Measurements from ENCODE around the gene TUBA8. TPM values are rescaled to one million over a fixed set of nuclear protein-coding genes. Genes with fewer than 3 reads are reported as not detected.
"Not testable (repeated sequence)": the region's sequence is repeated elsewhere in the genome, so short reads cannot be mapped to it uniquely, and the experiment has no call there.

The TUBA8 gene
- total and polyA plus RNA-seq, 8 donors = 3.1 to 4.1 (median 3.5) TPM; not detected in 5

DNA sequence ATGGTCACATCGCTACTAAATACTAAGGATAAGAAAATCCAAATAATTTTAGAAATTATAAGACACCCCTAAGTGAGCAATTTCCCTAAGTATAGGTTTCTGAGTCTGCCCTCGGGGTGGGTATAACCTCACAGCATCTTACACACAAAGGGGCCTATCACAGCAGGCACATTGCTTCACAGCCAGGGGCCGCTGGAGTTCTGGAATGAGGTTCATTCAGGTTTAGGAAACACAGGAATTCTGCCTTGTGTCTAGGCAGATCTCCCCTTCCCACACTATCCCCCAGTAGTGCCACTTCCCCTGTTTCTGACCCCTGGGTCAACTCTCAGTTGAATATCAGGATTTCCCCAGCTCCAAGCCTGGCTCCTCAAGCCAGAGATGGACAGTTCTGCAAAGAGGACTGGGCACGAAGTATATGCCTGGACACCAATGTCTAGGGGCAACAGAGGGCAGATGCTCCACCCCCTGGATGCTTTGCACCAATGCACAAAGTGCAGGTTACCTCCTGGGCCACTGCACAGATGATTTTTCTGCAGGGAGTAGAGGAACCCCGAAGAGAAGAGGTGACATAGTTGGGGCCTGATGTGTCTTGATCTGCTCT lies 11.4 kb downstream of the TUBA8 start:
- H3K4me1 ChIP-seq = no peaks in the 10 kb centered on the region
- H3K9me3 ChIP-seq = no peaks in the 10 kb centered on the region
- intact Hi-C loops (cut with DNase I; ENCODE audit: low total_unique reads) = no loop called here
- no peaks in the 10 kb centered on the region for H3K27me3 ChIP-seq
- H3K4me3 ChIP-seq = no peak overlapping the region
- H3K36me3 ChIP-seq = peaks cover 0 to 23% (median 12%) of the 10 kb centered on the region in 4 donors
- TF ChIP-seq, protein P1, sequence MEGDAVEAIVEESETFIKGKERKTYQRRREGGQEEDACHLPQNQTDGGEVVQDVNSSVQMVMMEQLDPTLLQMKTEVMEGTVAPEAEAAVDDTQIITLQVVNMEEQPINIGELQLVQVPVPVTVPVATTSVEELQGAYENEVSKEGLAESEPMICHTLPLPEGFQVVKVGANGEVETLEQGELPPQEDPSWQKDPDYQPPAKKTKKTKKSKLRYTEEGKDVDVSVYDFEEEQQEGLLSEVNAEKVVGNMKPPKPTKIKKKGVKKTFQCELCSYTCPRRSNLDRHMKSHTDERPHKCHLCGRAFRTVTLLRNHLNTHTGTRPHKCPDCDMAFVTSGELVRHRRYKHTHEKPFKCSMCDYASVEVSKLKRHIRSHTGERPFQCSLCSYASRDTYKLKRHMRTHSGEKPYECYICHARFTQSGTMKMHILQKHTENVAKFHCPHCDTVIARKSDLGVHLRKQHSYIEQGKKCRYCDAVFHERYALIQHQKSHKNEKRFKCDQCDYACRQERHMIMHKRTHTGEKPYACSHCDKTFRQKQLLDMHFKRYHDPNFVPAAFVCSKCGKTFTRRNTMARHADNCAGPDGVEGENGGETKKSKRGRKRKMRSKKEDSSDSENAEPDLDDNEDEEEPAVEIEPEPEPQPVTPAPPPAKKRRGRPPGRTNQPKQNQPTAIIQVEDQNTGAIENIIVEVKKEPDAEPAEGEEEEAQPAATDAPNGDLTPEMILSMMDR (IDR thresholded peaks at IDR 0.05) = no peak
- TF ChIP-seq POLR2AphosphoS5 (IDR thresholded peaks at IDR 0.05) (no peak), EP300 (IDR thresholded peaks at IDR 0.05) (no peak), POLR2A (IDR thresholded peaks at IDR 0.05) (no peak)
- DNase-seq = no peak
- no peak overlapping the region for H3K27ac ChIP-seq
- WGBS, 5 donors = 66 to 92% (median 86%) methylated on average over 4 to 5 of the region's 5 CpGs

DNA sequence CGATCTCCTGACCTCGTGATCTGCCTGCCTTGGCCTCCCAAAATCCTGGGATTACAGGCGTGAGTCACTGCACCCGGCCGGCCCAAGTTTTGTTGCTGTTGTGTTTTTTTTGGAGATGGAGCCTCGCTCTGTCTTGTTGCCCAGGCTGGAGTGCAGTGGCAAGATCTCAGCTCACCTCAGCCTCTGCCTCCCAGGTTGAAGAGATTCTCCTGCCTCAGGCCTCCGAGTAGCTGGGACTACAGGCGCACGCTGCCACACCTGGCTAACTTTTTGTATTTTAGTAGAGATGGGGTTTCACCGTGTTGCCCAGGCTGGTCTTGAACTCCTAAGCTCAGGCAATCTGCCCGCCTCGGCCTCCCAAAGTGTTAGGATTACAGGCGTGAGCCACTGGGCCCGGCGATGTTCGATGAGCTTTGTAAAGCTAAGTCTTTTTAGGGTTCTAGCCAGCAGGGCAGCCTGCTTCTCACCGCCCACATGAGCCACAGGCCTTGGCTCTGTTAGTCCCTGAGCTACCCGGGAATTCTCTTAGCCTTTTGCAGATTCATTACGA lies 12.9 kb downstream of the TUBA8 start:
- WGBS, 5 donors = 93 to 97% (median 95%) methylated on average over 17 to 19 of the region's 19 CpGs
- intact Hi-C loops (cut with DNase I; ENCODE audit: low total_unique reads) = not testable (repeated sequence)
- peaks cover 0 to 24% (median 16%) of the 10 kb centered on the region in 4 donors for H3K36me3 ChIP-seq

DNA sequence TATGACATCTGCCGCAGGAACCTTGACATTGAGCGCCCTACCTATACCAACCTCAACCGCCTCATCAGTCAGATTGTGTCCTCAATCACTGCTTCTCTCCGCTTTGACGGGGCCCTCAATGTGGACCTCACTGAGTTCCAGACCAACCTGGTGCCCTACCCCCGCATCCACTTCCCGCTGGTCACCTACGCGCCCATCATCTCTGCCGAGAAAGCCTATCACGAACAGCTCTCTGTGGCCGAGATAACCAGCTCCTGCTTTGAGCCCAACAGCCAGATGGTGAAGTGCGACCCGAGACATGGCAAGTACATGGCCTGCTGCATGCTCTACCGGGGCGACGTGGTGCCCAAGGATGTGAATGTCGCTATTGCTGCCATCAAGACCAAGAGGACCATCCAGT lies 16.0 kb downstream of the TUBA8 start:
- H3K4me3 ChIP-seq = no peak overlapping the region
- intact Hi-C loops (cut with DNase I; ENCODE audit: low total_unique reads) = no loop called here
- no peaks in the 10 kb centered on the region for H3K27me3 ChIP-seq
- no peaks in the 10 kb centered on the region for H3K4me1 ChIP-seq
- 95 to 98% (median 96%) methylated on average over 18 of the region's 18 CpGs for WGBS, 5 donors
- H3K27ac ChIP-seq = no peak overlapping the region
- TF ChIP-seq POLR2A (IDR thresholded peaks at IDR 0.05) = no peak
- no peak for TF ChIP-seq POLR2AphosphoS5 (IDR thresholded peaks at IDR 0.05)
- TF ChIP-seq, protein P1 (IDR thresholded peaks at IDR 0.05) = no peak
- no peak for TF ChIP-seq EP300 (IDR thresholded peaks at IDR 0.05)
- no peaks in the 10 kb centered on the region for H3K9me3 ChIP-seq
- no peak for DNase-seq
- peaks cover 0 to 37% (median 21%) of the 10 kb centered on the region in 4 donors for H3K36me3 ChIP-seq

More for the DNA sequence above, 12.9 kb downstream of the TUBA8 start:
- not testable (repeated sequence) for H3K9me3 ChIP-seq, H3K4me3 ChIP-seq, H3K4me1 ChIP-seq, H3K27ac ChIP-seq, DNase-seq, H3K27me3 ChIP-seq

DNA sequence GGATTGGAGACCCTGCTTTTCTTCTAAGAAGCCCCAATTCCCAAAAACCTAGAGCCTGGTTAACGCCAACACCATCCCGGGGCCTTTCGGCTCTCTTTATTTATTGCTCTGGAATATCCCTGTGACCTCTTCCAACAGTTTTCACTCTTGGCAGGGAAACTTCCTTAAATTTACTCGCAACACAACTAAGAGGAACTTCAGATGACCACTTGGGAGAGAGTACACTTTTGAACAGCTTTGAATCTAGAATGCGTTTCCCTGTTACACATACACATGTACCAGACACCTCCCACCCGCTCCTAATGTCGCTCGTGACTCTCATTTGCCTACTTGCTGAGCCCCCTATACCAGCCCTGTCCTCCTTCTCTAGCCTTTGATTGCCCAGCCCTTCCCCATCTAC lies 19.4 kb downstream of the TUBA8 start:
- Histone ChIP-seq H3K27ac (no peak overlapping the region), H3K27me3 (no peaks in the 10 kb centered on the region), H3K9me3 (no peaks in the 10 kb centered on the region), H3K36me3 (peaks cover 0 to 35% (median 28%) of the 10 kb centered on the region in 4 donors), H3K4me3 (no peak overlapping the region), H3K4me1 (no peaks in the 10 kb centered on the region)
- 86 to 95% (median 92%) methylated on average over 8 of the region's 8 CpGs for WGBS, 5 donors
- TF ChIP-seq, protein P1 (IDR thresholded peaks at IDR 0.05) = no peak
- TF ChIP-seq EP300 (IDR thresholded peaks at IDR 0.05) (no peak), POLR2AphosphoS5 (IDR thresholded peaks at IDR 0.05) (no peak), POLR2A (IDR thresholded peaks at IDR 0.05) (no peak)
- intact Hi-C loops (cut with DNase I; ENCODE audit: low total_unique reads) = no loop called here
- no peak for DNase-seq
